Esophagus muscularis mucosa (tissue), 3 donors: ENCODE measurements around the gene DYNLRB1.

Experiments
- CTCF ChIP-seq, 3 experiments: fragments of 200-600 bp in 2 of 3; fragments of 450-650 bp in 1 of 3; sonication (generic) in 2 of 3; IDR thresholded peaks; one replicate each; pipeline ENCODE4 v1.5.1; 2017 to 2019; ENCODE audit warnings: antibody characterized with exemption in 3 of 3, mild to moderate bottlenecking in 2 of 3, moderate library complexity in 1 of 3
- POLR2AphosphoS5 ChIP-seq, 2 donors: sonication (generic); formaldehyde crosslinking; IDR thresholded peaks; one replicate each; pipeline ENCODE4 v1.6.1; 2017; ENCODE audit warnings: antibody characterized with exemption in 2 of 2

- TF ChIP-seq POLR2AphosphoS5 (IDR thresholded peaks at IDR 0.05) = no peak
- TF ChIP-seq CTCF (IDR thresholded peaks at IDR 0.05) = no peak
Observed at GRCh38 chr20:34540596-34541263, 24.5 kb downstream of the DYNLRB1 start.
